GM23338 (cell line): ENCODE data around the gene MYH10. TPM values are rescaled to one million over a fixed set of nuclear protein-coding genes. Genes with fewer than 3 reads are reported as not detected.

ENCODE experiments used
- ATAC-seq: fragments of 200-7000 bp; cut with Tn5 transposase; 3 replicates; pipeline ENCODE4 v1.9.1; 2020
- DNase-seq: peaks from one replicate; pipeline ENCODE4 v3.0.0-alpha.2; 2015; ENCODE audit warnings: low spot score
- H2AFZ ChIP-seq: fragments of 200-600 bp; sonication (generic); 2 replicates; pipeline ENCODE4 v1.8.0; 2016; ENCODE audit warnings: antibody characterized with exemption, mild to moderate bottlenecking, moderate library complexity
- H3F3A ChIP-seq: fragments of 200-600 bp; sonication (generic); replicated peaks from 2 replicates; pipeline ENCODE4 v1.8.0; 2017; ENCODE audit warnings: antibody characterized with exemption, mixed run types, low read depth
- H3K27ac ChIP-seq: fragments of 200-600 bp; sonication (generic); 2 replicates; pipeline ENCODE4 v1.6.1; 2016; ENCODE audit warnings: low read depth
- H3K27me3 ChIP-seq: fragments of 200-600 bp; sonication (generic); 2 replicates; pipeline ENCODE4 v1.8.0; 2016; ENCODE audit warnings: mild to moderate bottlenecking, mixed run types, moderate library complexity; ENCODE audit not compliant: insufficient read depth
- H3K36me3 ChIP-seq: fragments of 200-600 bp; sonication (generic); 2 replicates; pipeline ENCODE4 v1.8.0; 2016; ENCODE audit warnings: mild to moderate bottlenecking; ENCODE audit not compliant: insufficient read depth
- H3K4me1 ChIP-seq: fragments of 200-600 bp; sonication (generic); 2 replicates; pipeline ENCODE4 v1.8.0; 2016; ENCODE audit warnings: mild to moderate bottlenecking, moderate library complexity; ENCODE audit not compliant: insufficient read depth
- H3K4me2 ChIP-seq: fragments of 200-600 bp; sonication (generic); 2 replicates; pipeline ENCODE4 v1.7.1; 2017; ENCODE audit warnings: mixed run types
- H3K4me3 ChIP-seq: fragments of 200-600 bp; sonication (generic); 2 replicates; pipeline ENCODE4 v1.6.1; 2016; ENCODE audit warnings: mixed run types
- H3K79me2 ChIP-seq: fragments of 200-600 bp; sonication (generic); replicated peaks from 2 replicates; pipeline ENCODE4 v1.8.0; 2017; ENCODE audit warnings: mild to moderate bottlenecking; ENCODE audit not compliant: insufficient read depth
- H3K9me2 ChIP-seq: fragments of 200-600 bp; sonication (generic); 2 replicates; pipeline ENCODE4 v1.8.0; 2017; ENCODE audit not compliant: insufficient read depth
- H4K20me1 ChIP-seq: fragments of 200-600 bp; sonication (generic); replicated peaks from 2 replicates; pipeline ENCODE4 v1.8.0; 2017; ENCODE audit warnings: mild to moderate bottlenecking; ENCODE audit not compliant: insufficient read depth
- H3K27ac Mint-ChIP-seq: 2 replicates; pipeline ENCODE4 v1.8.0; 2020; ENCODE audit warnings: inconsistent platforms, mild to moderate bottlenecking, moderate library complexity, mixed read lengths
- H3K27me3 Mint-ChIP-seq: 3 replicates; pipeline ENCODE4 v1.8.0; 2022; ENCODE audit warnings: low read depth, mild to moderate bottlenecking, moderate library complexity, mixed read lengths, inconsistent platforms; ENCODE audit not compliant: insufficient read depth, poor library complexity
- H3K36me3 Mint-ChIP-seq: 3 replicates; pipeline ENCODE4 v1.8.0; 2021; ENCODE audit warnings: low read depth, mild to moderate bottlenecking, inconsistent platforms, moderate library complexity, mixed read lengths
- H3K4me1 Mint-ChIP-seq: 3 replicates; pipeline ENCODE4 v1.8.0; 2020; ENCODE audit warnings: mild to moderate bottlenecking, inconsistent platforms, mixed read lengths
- H3K4me3 Mint-ChIP-seq: 3 replicates; pipeline ENCODE4 v1.8.0; 2021; ENCODE audit warnings: moderate library complexity, mild to moderate bottlenecking, inconsistent platforms, mixed read lengths
- H3K9me3 Mint-ChIP-seq: 3 replicates; pipeline ENCODE4 v1.8.0; 2020; ENCODE audit warnings: moderate library complexity, mild to moderate bottlenecking, inconsistent platforms, mixed read lengths
- CREB1 ChIP-seq: fragments of 250-450 bp; sonication (Bioruptor Pico); IDR thresholded peaks from 2 replicates; pipeline ENCODE4 v1.5.0; 2020; ENCODE audit warnings: low read depth, mild to moderate bottlenecking, moderate library complexity
- CTCF ChIP-seq, 2 experiments: fragments of 200-600 bp in 1 of 2; sonication (generic) in 1 of 2; conservative IDR thresholded peaks; 2 replicates each; pipeline versions ENCODE4 v1.5.1 to v1.6.1; 2016 to 2017; ENCODE audit warnings: antibody characterized with exemption in 2 of 2, low read depth in 2 of 2, mild to moderate bottlenecking in 2 of 2, moderate library complexity in 1 of 2
- ETS1 ChIP-seq: IDR thresholded peaks from 2 replicates; pipeline ENCODE4 v1.6.1; 2016; ENCODE audit warnings: antibody characterized with exemption
- EZH2 ChIP-seq: fragments of 200-600 bp; sonication (generic); IDR thresholded peaks from one replicate; pipeline ENCODE4 v1.8.0; 2017; ENCODE audit warnings: antibody characterized with exemption, mild to moderate bottlenecking, low read depth; ENCODE audit not compliant: unreplicated experiment
- EZH2phosphoT487 ChIP-seq: fragments of 200-600 bp; sonication (generic); IDR thresholded peaks from one replicate; pipeline ENCODE4 v1.8.1; 2018; ENCODE audit warnings: antibody characterized with exemption; ENCODE audit not compliant: unreplicated experiment
- NANOG ChIP-seq: IDR thresholded peaks from 2 replicates; pipeline ENCODE4 v1.6.1; 2016; ENCODE audit warnings: antibody characterized with exemption, borderline replicate concordance
- POLR2AphosphoS5 ChIP-seq: IDR thresholded peaks from 2 replicates; pipeline ENCODE4 v1.6.1; 2016; ENCODE audit warnings: antibody characterized with exemption, low read depth
- REST ChIP-seq: IDR thresholded peaks from one replicate; pipeline ENCODE4 v1.6.1; 2018; ENCODE audit warnings: antibody characterized with exemption; ENCODE audit not compliant: unreplicated experiment
- ZNF331 ChIP-seq: fragments of 250-450 bp; sonication (Bioruptor Pico); IDR thresholded peaks from 2 replicates; pipeline ENCODE4 v1.5.0; 2020; ENCODE audit warnings: low read depth, mild to moderate bottlenecking, moderate library complexity
- ZNF462 ChIP-seq: fragments of 250-450 bp; sonication (Bioruptor Pico); IDR thresholded peaks from 2 replicates; pipeline ENCODE4 v1.5.0; 2020; ENCODE audit warnings: mild to moderate bottlenecking, moderate library complexity
- polyA plus RNA-seq: library from polyadenylated mRNA; unstranded; fragments of >200 nt; fragmentation: Nextera tagmentation; extraction: Ambion mirVana; gene quantifications from 2 replicates; pipeline ENCODE4 v1.2.1, GENCODE V29; 2016
- total RNA-seq: library from RNA; depleted of rRNA; stranded (reverse); fragments of >200 nt; shearing (Covaris generic); gene quantifications from 2 replicates; pipeline ENCODE4 v1.2.3, GENCODE V29; 2014

The MYH10 gene
- total and polyA plus RNA-seq, 2 experiments from 2014 or later, result 89.5 to 230 TPM

- H4K20me1 ChIP-seq, result peaks cover 10% of the 10 kb centered on the region
- H3K4me2 ChIP-seq, result no peak overlapping the region
- peaks cover 31% of the 10 kb centered on the region; the same call in 1 of the 2 replicates for H3K36me3 ChIP-seq
- no peak for DNase-seq
- H3K4me1 Mint-ChIP-seq, result no peaks in the 10 kb centered on the region
- H3F3A ChIP-seq, result peaks cover 25% of the 10 kb centered on the region; the same call in 1 of the 2 replicates
- H3K27ac ChIP-seq, result peak overlapping the region; percentile 14; the same call in 1 of the 2 replicates
- H3K4me3 Mint-ChIP-seq, result no peak overlapping the region
- H3K79me2 ChIP-seq, result no peaks in the 10 kb centered on the region
- H3K4me3 ChIP-seq, result no peak overlapping the region
- no peaks in the 10 kb centered on the region for H3K4me1 ChIP-seq
- no peaks in the 10 kb centered on the region; the same call in 2 of the 3 replicates for H3K9me3 Mint-ChIP-seq
- TF ChIP-seq NANOG (no peak), ZNF331 (CRISPR knock-in tag) (no peak), POLR2AphosphoS5 (no peak), CREB1 (CRISPR knock-in tag) (no peak), EZH2 (no peak), ZNF462 (no peak), REST (no peak), ETS1 (no peak), EZH2phosphoT487 (no peak), CTCF (conservative IDR thresholded peaks at IDR 0.05; ENCODE audit: low read depth in 2 of 2) (no peak)
- H2AFZ ChIP-seq, result no peak overlapping the region
- H3K27me3 ChIP-seq, result no peaks in the 10 kb centered on the region
- ATAC-seq, result no peak
- H3K27me3 Mint-ChIP-seq, result peaks cover 10% of the 10 kb centered on the region
- H3K27ac Mint-ChIP-seq, result no peak overlapping the region
- H3K36me3 Mint-ChIP-seq, result peaks cover 60% of the 10 kb centered on the region
- no peaks in the 10 kb centered on the region for H3K9me2 ChIP-seq
These were observed 156.9 kb downstream of the MYH10 start for GRCh38 chr17:8473451-8474192.
